Thoracic aorta (tissue), 2 donors: Measurements from ENCODE around the gene CHCHD6. TPM values are rescaled to one million over a fixed set of nuclear protein-coding genes. Genes with fewer than 3 reads are reported as not detected.

Experiments used
- ATAC-seq: fragments of 150-250 bp; one replicate; pipeline ENCODE4 v1.8.0; 2017; ENCODE audit warnings: low read depth; ENCODE audit not compliant: insufficient number of reproducible peaks, low FRiP score
- DNase-seq: peaks from one replicate; pipeline ENCODE4 v3.0.0-alpha.2; 2020; ENCODE audit warnings: low spot score
- H3K27ac ChIP-seq, 2 donors: fragments of 200-600 bp; sonication (generic); 1 replicate in 1 of 2; 2 replicates in 1 of 2; pipeline ENCODE4 v1.5.1; 2016; ENCODE audit warnings: mild to moderate bottlenecking in 2 of 2, moderate library complexity in 2 of 2
- H3K27me3 ChIP-seq: fragments of 200-600 bp; sonication (generic); replicated peaks from 2 replicates; pipeline ENCODE4 v1.6.0; 2016; ENCODE audit warnings: mild to moderate bottlenecking; ENCODE audit not compliant: insufficient read depth
- H3K36me3 ChIP-seq: fragments of 200-600 bp; sonication (generic); one replicate; pipeline ENCODE4 v1.5.1; 2016
- H3K4me1 ChIP-seq, 2 donors: fragments of 200-600 bp; sonication (generic); 1 replicate in 1 of 2; 2 replicates in 1 of 2; pipeline versions ENCODE4 v1.5.1 to v1.6.0; 2016; ENCODE audit warnings: low read depth in 2 of 2, mild to moderate bottlenecking in 1 of 2; ENCODE audit not compliant: control insufficient read depth in 1 of 2
- H3K4me3 ChIP-seq: fragments of 200-600 bp; sonication (generic); 2 replicates; pipeline ENCODE4 v1.5.1; 2016; ENCODE audit warnings: mild to moderate bottlenecking
- H3K9me3 ChIP-seq: fragments of 200-600 bp; sonication (generic); 2 replicates; pipeline ENCODE4 v1.5.1; 2016
- CTCF ChIP-seq: fragments of 200-600 bp; sonication (generic); IDR thresholded peaks from one replicate; pipeline ENCODE4 v1.5.1; 2019; ENCODE audit warnings: antibody characterized with exemption
- total RNA-seq, 2 donors: library from RNA; depleted of rRNA; stranded (reverse); fragments of >200 nt; gene quantifications; one replicate each; pipeline versions ENCODE4 v1.1.0 to v1.2.3, GENCODE V29; 2016

CHCHD6 gene
- total RNA-seq, 2 donors from 2014 or later: 12.5 to 17.1 TPM

DNA sequence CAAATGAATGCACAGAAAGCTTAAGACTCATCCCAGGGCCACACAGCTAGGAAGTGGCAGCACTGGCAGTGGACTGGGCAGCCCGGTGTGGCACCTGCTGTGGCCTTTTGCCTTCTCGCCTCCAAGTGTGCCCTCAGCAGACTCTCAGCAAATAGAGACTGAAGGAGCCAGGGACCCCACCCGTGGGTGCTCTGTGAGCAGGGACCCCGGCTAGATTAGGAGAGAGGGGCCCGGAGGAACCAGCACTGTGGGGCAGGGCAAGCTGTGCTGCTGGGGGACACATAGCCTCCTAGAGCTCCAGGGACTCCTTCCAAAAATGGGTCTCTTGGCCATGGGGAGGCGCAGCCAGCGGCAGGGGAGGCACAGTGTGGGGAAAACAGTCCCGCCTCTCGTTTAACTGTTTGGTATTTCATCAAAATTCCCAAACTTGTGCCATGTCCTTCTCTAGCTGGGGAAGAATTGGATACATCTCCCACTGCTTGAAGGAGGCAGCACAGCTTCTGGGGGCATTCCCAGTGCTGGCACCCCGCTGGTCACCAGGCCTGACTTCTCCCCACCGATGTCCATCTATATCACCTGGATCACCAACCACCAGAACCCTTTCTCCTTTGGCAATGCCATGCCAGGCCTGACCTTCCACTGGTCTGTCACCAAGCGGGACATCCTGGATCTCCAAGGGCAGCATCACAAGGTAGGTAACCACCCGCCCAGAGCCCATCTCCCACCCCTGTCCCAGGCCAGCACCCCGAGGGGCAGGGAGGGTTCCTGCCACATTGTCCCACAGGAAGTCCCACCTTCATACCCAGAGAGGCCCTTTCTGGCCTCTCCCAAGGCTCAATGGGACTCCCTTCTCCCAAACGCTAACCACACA is 37.1 kb upstream of the CHCHD6 start:
- Histone ChIP-seq H3K9me3 (no peaks in the 10 kb centered on the region), H3K27me3 (no peaks in the 10 kb centered on the region), H3K4me1 (no peaks in the 10 kb centered on the region), H3K36me3 (no peaks in the 10 kb centered on the region), H3K4me3 (no peak overlapping the region), H3K27ac (no peak overlapping the region)
- ATAC-seq: no peak
- TF ChIP-seq CTCF: no peak
- no peak for DNase-seq

GRCh38 chr3:126667631-126668449 is 36.2 kb upstream of the CHCHD6 start:
- no peak for ATAC-seq
- TF ChIP-seq CTCF: no peak
- no peaks in the 10 kb centered on the region for H3K36me3 ChIP-seq
- H3K27me3 ChIP-seq: no peaks in the 10 kb centered on the region
- no peak overlapping the region for H3K4me3 ChIP-seq
- no peaks in the 10 kb centered on the region for H3K4me1 ChIP-seq
- H3K9me3 ChIP-seq: no peaks in the 10 kb centered on the region
- no peak overlapping the region for H3K27ac ChIP-seq
- DNase-seq: no peak

- DNase-seq: no peak
- Histone ChIP-seq H3K4me1 (no peaks in the 10 kb centered on the region), H3K4me3 (no peak overlapping the region), H3K36me3 (no peaks in the 10 kb centered on the region), H3K27ac (no peak overlapping the region), H3K9me3 (no peaks in the 10 kb centered on the region), H3K27me3 (no peaks in the 10 kb centered on the region)
- no peak for ATAC-seq
- TF ChIP-seq CTCF: no peak
Measured at GRCh38 chr3:126668450-126669401, 35.3 kb upstream of the CHCHD6 start.

DNA sequence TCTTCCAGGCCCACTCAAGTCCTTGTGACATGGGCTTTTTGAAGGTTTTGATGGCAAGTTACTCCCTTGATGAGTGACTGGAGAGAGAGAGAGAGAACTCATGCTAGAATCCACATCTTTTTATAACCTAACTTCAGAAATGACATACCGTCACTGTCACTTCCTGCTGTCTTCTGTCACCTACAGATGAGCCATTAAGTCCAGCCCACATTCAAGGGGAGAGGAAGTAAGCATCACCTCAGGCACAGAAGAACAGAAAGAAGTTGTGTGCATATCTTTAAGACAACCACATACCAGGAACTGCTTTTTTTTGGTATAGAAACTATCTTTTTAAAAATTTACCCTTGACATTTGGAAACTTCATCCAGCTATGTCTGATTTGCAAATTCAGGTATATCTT is 32.5 kb upstream of the CHCHD6 start:
- no peak for ATAC-seq
- Histone ChIP-seq H3K9me3 (no peaks in the 10 kb centered on the region), H3K4me3 (no peak overlapping the region), H3K36me3 (no peaks in the 10 kb centered on the region), H3K4me1 (no peaks in the 10 kb centered on the region), H3K27me3 (no peaks in the 10 kb centered on the region), H3K27ac (no peak overlapping the region)
- DNase-seq: no peak
- TF ChIP-seq CTCF: no peak
